ENCODE measurements around the gene MAPK1.
"Not testable (repeated sequence)": the region's sequence is repeated elsewhere in the genome, so short reads cannot be mapped to it uniquely, and the experiment has no call there.

MAPK1 gene

GRCh38 chr22:21758091-21758864, 109.2 kb downstream of the MAPK1 start:
- DNase-seq (ENCODE audit: low spot score), result no peak

DNA sequence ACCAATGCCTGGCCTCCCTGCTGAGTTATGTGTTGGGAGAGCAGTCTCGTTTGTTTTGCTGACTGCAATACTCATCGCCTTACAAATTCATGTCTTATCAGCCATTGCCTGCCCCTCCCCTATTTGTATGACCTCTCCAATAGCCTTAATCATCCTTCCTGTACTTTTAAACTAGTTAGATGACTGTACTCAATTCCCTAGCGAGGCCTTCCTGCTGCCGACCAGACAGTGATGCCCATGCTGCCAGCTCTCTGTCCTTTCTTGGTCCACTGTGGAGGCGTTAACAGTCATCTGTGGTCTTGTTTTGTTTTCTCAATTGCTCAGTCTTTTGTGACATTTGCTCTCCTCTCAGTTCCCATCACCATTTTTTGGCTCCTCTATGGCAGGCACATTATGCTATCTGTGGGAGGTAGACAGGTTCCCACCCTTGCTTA, 111.6 kb downstream of the MAPK1 start:
- FAIRE-seq (no peak), DNase-seq (ENCODE audit: low spot score) (no peak)

More at GRCh38 chr22:21758091-21758864, 109.2 kb downstream of the MAPK1 start:
- no peak for FAIRE-seq

DNA sequence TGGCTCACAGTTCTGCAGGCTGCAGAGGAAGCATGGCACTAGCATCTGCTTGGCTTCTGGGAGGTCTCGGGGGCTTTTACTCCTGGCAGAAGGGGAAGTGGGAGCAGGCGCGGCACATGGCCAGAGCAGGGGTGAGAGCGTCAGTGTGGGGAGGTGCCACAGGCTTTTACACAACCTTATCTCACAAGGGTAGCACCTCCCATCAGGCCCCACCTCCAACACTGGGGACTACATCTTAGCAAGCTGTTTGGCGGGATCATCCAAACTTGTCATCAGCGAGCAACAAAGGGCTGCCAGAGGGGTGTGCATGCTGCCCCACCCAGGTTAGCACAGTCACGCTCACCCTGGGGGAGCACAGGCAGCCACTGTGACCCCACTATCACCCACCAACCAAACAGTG, 112.9 kb downstream of the MAPK1 start:
- DNase-seq (ENCODE audit: low spot score), result no peak
- FAIRE-seq, result no peak

DNA sequence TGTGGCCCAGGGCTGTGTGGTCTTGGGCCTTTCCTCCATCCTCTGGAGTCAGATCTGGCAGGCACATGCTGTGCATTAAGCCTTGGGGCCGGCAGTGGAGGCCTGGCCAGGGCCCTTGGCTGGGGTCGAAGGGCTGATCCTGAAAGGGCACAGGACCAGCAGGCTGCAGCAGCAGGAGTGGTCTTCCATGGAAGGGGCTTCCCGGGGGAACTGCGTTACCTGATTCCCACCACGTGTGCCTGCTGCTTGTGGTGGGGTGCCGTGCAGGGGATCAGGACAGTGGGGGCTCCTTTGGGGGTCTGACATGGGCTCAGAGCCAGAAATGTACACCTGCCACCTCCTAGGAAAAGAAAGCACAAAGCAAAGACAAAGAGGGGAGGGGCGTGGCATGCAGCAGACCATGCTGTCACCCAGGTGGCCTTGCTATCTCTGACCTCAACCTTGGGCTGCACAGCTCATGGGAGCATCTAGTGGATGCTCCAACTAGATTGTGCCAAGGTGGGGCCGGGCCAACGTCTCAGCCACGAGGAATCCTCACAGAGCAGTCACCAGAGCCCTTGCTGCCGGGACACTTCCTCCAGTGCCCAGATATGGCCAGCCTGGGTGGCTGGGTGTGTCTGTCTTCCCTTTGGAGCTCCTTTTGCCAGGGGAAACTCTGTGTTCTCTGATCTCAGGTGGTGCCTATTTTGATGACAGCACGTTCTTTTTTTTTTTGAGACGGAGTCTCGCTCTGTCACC, 113.9 kb downstream of the MAPK1 start:
- DNase-seq (ENCODE audit: low spot score), result no peak
- FAIRE-seq, result no peak

DNA sequence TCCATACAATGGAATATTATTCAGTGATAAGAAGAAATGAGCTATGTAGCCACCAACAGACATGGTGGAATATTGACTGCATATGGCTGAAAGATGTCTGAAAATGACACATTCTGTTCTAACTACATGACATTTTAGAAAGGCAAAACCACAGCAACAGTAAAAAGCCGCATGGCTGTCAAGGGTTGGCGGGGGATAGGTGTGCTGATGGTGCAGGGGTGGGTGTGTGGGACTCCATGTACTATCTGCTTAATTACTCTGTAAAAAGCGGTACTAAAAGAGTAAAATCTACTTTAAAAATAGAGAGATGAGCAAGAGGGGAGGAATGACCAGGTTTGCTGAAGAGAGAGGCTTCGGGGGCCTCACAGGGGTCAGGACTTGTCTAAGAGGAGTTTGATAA, 115.2 kb downstream of the MAPK1 start:
- FAIRE-seq (no peak), DNase-seq (ENCODE audit: low spot score) (no peak)

- peak; percentile 94 for FAIRE-seq
- DNase-seq (ENCODE audit: low spot score), result no peak
Measured at GRCh38 chr22:21745948-21746347, 121.5 kb downstream of the MAPK1 start.

DNA sequence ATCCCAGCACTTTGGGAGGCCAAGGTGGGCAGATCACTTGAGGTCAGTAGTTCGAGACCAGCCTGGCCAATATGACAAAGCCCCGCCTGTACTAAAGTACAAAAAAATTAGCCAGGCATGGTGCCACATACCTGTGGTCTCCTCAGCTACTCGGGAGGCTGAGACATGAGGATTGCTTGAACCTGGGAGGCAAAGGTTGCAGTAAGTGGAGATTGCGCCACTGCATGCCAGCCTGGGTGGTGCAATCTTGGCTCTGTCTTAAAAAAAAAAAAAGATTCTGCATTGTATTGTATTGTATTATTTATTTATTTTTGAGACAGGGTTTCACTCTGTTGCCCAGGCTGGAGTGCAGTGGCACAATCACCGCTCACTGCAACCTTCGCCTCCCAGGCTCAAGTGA, 122.5 kb downstream of the MAPK1 start:
- not testable (repeated sequence) for FAIRE-seq; DNase-seq (ENCODE audit: low spot score)

DNA sequence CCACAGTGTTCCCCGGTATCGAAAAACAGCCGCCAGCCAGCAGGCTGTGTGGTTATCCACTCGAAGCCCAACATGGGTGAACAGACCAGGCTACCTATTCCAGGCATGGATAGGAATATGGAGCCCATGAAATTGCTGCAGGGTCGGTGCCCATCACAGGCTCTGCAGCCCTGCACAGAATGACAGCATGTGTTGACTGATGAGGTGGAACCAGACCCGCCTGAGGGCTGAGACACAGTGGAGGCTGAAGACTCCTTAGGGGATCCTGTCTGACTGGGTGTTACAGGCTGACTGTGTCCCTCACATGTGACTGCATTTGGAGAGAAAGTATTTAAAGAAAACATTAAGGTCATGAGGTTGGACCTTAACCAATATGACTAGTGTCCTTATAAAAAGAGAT, 125.7 kb downstream of the MAPK1 start:
- no peak for DNase-seq (ENCODE audit: low spot score)
- no peak for FAIRE-seq

GRCh38 chr22:21741059-21741458, 126.4 kb downstream of the MAPK1 start:
- no peak for DNase-seq (ENCODE audit: low spot score)
- FAIRE-seq, result no peak

- DNase-seq (ENCODE audit: low spot score), result no peak
- FAIRE-seq, result peak; percentile 13
Measured at GRCh38 chr22:21739828-21740377, 127.5 kb downstream of the MAPK1 start.

- no peak for DNase-seq (ENCODE audit: low spot score)
Measured at GRCh38 chr22:21738966-21739365, 128.5 kb downstream of the MAPK1 start.

GRCh38 chr22:21738081-21738480, 129.4 kb downstream of the MAPK1 start:
- FAIRE-seq (peak; percentile 5), DNase-seq (ENCODE audit: low spot score) (no peak)

More at GRCh38 chr22:21738966-21739365, 128.5 kb downstream of the MAPK1 start:
- FAIRE-seq, result peak; percentile 27

DNA sequence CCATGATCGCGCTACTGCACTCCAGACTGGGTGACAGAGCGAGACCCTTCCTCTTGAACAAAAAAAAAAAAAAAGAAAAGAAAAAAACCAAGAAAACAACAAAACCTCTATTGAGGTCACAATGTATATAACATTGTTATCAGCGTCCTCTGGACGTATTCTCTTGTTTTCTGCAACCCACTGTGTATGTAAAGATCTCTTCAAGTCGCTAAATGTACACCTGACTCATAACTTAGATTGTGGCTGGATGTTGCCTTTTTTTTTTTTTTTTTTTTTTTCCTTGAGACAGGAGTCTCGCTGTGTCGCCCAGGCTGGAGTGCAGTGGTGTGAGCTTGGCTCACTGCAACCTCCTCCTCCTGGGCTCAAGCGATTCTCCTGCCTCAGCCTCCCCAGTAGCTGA, 130.5 kb downstream of the MAPK1 start:
- no peak for FAIRE-seq

DNA sequence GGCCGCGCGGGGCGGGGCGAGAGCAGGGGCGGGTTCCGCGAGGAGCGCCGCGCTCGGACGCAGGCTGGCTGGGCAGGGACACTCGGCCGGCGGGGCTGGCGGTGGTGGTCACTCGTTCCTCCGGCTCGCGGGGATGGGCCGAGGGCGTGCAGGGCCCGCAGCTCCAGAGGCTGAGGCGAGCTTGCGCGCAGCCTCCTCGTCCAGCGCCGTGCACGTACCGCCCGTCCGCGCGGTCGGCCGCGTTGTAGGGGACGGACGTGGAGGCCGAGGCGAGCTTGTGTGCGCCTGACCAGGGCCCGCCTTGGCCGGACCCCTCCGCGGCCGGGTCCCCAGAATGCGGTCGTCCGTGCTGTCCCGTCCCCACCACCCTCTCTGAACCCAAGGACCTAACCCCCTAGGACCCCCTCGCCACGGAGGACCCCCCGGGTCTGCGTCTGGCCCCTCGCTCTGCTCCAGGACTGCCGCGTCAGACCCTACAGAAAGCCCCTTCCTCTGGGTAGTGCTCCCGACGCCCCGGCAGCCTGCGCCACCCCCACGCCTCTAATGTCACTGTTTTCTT, 131.3 kb downstream of the MAPK1 start:
- DNase-seq (ENCODE audit: low spot score), result no peak
- FAIRE-seq, result no peak

More for the DNA sequence above, 130.5 kb downstream of the MAPK1 start:
- no peak for DNase-seq (ENCODE audit: low spot score)

DNA sequence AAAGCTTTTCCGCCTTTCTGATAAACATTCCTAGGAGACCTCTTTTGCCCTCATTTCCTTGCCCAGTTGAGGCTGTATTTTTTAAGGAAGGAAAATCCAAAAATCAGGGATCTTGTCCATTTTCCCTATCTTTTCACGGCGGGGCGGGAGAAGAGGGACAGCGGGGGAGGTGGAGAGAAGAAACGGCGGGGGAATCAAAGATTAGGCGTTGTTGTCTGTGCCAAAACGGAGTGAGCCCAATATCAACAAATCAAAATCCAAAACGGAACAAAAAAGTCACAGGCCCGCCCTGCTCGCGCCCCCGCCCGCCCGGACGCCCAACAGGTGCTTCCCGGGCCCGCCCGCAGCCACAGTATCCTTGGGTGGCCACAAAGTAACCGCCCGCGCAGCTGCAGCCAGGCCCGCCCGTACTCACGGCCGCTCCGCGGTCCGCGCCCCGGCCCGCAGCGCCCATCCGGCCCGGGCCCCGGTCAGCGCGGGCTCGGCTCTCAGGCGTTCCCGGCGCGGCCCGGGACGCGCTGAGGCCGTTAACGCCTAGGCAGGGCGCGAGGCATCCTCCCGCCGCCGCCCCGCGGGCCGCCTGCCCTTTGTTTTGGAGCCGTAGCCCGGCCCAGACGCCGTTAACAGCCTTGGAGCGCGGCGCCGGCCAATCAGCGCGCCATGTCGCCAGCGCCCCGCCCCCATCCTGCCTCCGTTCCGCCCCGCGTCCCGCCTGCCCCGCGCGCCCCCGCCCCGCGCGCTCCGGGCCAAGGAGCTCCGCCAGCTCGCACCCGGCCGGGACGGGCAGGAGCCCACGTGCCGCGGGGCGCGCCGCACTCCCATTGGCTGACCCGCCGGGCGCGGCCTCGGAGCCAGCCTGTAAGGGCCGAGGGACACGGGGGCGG, 132.0 kb downstream of the MAPK1 start, which contains the start of gene YPEL1:
Gene YPEL1 (minus strand): TSS at position 595 of the 884 bp plus-strand sequence. CDS start 25,050 bp downstream, outside the sequence.
- FAIRE-seq, result peak; percentile 98

GRCh38 chr22:21734540-21735199, 132.8 kb downstream of the MAPK1 start:
- DNase-seq (ENCODE audit: low spot score) (no peak), FAIRE-seq (no peak)

More for the DNA sequence above, 132.0 kb downstream of the MAPK1 start, which contains the start of gene YPEL1:
- peak; percentile 99 for DNase-seq (ENCODE audit: low spot score)

GRCh38 chr22:21731503-21731902, 135.9 kb downstream of the MAPK1 start:
- FAIRE-seq (peak; percentile 5), DNase-seq (ENCODE audit: low spot score) (no peak)

DNA sequence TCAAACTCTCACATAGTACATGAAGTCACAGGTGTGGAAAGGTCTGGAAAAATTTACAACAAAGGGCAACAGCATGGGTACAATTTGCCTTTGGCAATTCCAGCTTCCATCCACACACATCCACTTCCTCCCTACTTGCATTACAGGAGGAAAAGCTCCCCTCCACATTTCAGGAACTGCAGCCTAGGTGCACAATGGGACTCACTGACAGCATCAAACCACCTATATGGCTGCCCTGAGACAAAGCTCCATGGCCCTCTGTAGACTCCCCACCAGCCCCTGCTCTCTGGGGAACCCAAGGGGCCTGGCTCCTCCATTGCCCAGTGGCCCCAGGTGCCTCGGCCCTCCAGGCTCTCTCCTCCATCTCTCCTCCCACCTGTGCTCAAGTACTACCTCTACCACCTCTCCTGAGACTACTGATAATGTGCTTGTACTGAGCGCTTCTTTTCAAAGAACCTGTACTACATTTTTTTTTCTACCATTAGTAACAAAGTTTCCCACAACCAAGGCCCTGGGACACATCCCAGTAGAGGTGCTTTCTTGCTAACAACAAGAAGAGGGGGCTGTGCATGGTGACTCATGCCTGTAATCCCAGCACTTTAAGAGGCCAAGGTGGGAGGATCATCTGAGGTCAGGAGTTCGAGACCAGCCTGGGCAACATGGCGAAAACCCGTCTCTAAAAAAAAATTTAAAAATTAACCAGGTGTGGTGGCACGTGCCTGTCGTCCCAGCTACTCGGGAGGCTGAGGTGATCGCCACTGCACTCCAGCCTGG, 136.7 kb downstream of the MAPK1 start:
- DNase-seq (ENCODE audit: low spot score), result no peak
- no peak for FAIRE-seq

DNA sequence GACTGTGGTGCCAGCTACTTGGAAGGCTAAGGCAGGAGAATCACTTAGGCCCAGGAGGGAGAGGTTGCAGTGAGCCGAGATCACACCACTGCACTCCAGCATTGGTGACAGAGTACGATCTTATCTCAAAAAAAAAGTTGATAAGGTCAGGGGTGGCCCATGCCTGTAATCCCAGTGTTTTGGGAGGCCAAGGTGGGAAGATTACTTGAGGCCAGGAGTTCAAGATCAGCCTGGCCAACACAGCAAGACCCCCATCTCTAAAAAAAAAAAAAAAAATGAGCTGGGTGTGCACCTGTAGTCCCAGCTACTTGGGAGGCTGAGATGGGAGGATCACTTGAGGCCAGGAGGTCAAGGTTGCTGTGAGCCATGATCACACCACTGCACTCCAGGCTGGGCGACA, 138.3 kb downstream of the MAPK1 start:
- FAIRE-seq; DNase-seq (ENCODE audit: low spot score): not testable (repeated sequence)

Data from urothelium cell line (cell line).